HepG2 (cell line): ENCODE results near the gene NUTF2. TPM values are rescaled to one million over a fixed set of nuclear protein-coding genes. Genes with fewer than 3 reads are reported as not detected.

Experiments used
- BRD4 ChIP-seq: sonication (generic); formaldehyde crosslinking; IDR thresholded peaks from 2 replicates; pipeline ENCODE4 v1.4.0; 2020; ENCODE audit warnings: missing genetic modification reagents
- KAT8 ChIP-seq: IDR thresholded peaks from 2 replicates; pipeline ENCODE4 v1.6.1; 2016; ENCODE audit warnings: missing genetic modification reagents, missing compliant biosample characterization
- MIER3 ChIP-seq: IDR thresholded peaks from 2 replicates; pipeline ENCODE4 v1.6.1; 2016; ENCODE audit warnings: missing compliant biosample characterization, borderline replicate concordance
- NR2C2 ChIP-seq: sonication (generic); formaldehyde crosslinking; IDR thresholded peaks from 2 replicates; pipeline ENCODE4 v1.4.0; 2020; ENCODE audit warnings: missing genetic modification reagents, mild to moderate bottlenecking, moderate library complexity, borderline replicate concordance
- RARG ChIP-seq: sonication (generic); formaldehyde crosslinking; IDR thresholded peaks from 2 replicates; pipeline ENCODE4 v1.4.0; 2020; ENCODE audit warnings: low read depth, mild to moderate bottlenecking, missing genetic modification reagents
- RBAK ChIP-seq: sonication (generic); formaldehyde crosslinking; IDR thresholded peaks from 2 replicates; pipeline ENCODE4 v1.5.1; 2020; ENCODE audit warnings: mild to moderate bottlenecking, missing genetic modification reagents
- SP1 ChIP-seq, 2 experiments: fragments of 450-650 bp in 1 of 2; sonication (generic) in 1 of 2; formaldehyde crosslinking in 1 of 2; IDR thresholded peaks; 2 replicates each; pipeline versions ENCODE4 v1.4.0 to v1.6.1; 2016 to 2020; ENCODE audit warnings: missing genetic modification reagents in 1 of 2
- ZFP36 ChIP-seq: fragments of 150-350 bp; IDR thresholded peaks from 2 replicates; pipeline ENCODE4 v1.6.1; 2018; ENCODE audit warnings: borderline replicate concordance, low read length, low read depth; ENCODE audit not compliant: partially characterized antibody
- ZNF24 ChIP-seq: fragments of 450-650 bp; IDR thresholded peaks from 2 replicates; pipeline ENCODE4 v1.6.1; 2017; ENCODE audit warnings: antibody characterized with exemption, mild to moderate bottlenecking
- ZNF34 ChIP-seq: sonication (generic); formaldehyde crosslinking; IDR thresholded peaks from 2 replicates; pipeline ENCODE4 v1.4.0; 2020; ENCODE audit warnings: mild to moderate bottlenecking, missing genetic modification reagents, borderline replicate concordance
- ZNF605 ChIP-seq: sonication (generic); formaldehyde crosslinking; IDR thresholded peaks from 2 replicates; pipeline ENCODE4 v1.8.0; 2022; ENCODE audit warnings: mild to moderate bottlenecking, missing genetic modification reagents
- ZNF652 ChIP-seq: IDR thresholded peaks from 2 replicates; pipeline ENCODE4 v1.6.1; 2016; ENCODE audit warnings: low read depth, borderline replicate concordance
- ZNF792 ChIP-seq: IDR thresholded peaks from 2 replicates; pipeline ENCODE4 v1.6.1; 2016
- polyA plus RNA-seq, 8 experiments: library from polyadenylated mRNA; depleted of rRNA in 3 of 8; stranded (reverse) in 7 of 8; unstranded in 1 of 8; fragments of >200 nt; fragmentation: Illumina TruSeq in 4 of 8; extraction: Trizol in 4 of 8; gene quantifications; 2 replicates each; pipeline versions ENCODE4 v1.2.1 to v1.2.3, GENCODE V29; 2011 to 2016; ENCODE audit warnings: low read depth in 4 of 8, missing spikeins in 1 of 8, mixed read lengths in 1 of 8; ENCODE audit not compliant: insufficient read depth in 1 of 8
- total RNA-seq, 5 experiments: library from RNA; depleted of rRNA; stranded (reverse); fragments of >200 nt; fragmentation: Illumina TruSeq; extraction: Trizol; gene quantifications; 2 replicates each; pipeline ENCODE4 v1.2.3, GENCODE V29; 2016; ENCODE audit warnings: low read depth in 1 of 5
- TF ChIP-seq, protein P1 (sequence below): sonication (generic); formaldehyde crosslinking; IDR thresholded peaks from 2 replicates; pipeline ENCODE4 v1.4.0; 2020; ENCODE audit warnings: mild to moderate bottlenecking, missing genetic modification reagents
- TF ChIP-seq, protein P2 (sequence below): IDR thresholded peaks from 2 replicates; pipeline ENCODE4 v1.6.1; 2016; ENCODE audit warnings: low read depth, missing genetic modification reagents, missing compliant biosample characterization
- TF ChIP-seq, protein P3 (sequence below): sonication (generic); formaldehyde crosslinking; IDR thresholded peaks from 2 replicates; pipeline ENCODE4 v1.4.0; 2020; ENCODE audit warnings: mild to moderate bottlenecking, missing genetic modification reagents

The NUTF2 gene
- total and polyA plus RNA-seq, 2 of the 13 experiments (the other 11 are each of a cell fraction or from before 2014, with no cell fraction given), result 168 to 214 TPM

DNA sequence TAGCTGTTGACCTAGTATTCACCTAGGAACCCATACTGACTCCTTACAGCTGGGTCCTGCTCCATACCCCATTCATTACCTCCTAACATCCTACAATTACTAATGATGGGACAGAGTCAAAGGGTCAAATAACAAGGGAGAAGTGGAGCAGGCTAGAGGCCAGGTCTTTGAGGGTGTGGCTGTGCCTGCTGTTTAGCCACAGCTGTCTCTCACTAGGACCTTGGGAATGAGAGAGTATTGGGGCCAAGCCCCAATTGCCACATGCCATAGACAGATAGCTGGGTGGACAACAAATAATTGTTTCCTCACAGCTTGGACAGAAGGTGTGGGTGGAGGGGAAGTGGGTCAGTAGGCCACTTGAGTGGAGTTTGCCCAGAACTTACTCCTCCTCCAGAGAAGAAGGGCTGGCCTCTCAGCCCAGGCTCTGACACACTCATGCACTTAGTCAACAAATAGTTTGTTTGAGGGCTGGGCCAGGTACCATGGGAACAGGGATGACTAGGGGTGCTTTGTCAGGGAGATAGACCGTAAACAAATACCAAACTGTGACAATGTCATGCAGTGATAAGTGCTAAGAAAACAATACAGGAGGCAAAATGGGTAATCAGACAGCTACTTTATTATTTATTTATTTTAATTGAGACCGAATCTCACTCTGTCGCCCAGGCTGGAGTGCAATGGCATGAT lies 11.0 kb downstream of the NUTF2 start (continued):
- TF ChIP-seq, protein P1, sequence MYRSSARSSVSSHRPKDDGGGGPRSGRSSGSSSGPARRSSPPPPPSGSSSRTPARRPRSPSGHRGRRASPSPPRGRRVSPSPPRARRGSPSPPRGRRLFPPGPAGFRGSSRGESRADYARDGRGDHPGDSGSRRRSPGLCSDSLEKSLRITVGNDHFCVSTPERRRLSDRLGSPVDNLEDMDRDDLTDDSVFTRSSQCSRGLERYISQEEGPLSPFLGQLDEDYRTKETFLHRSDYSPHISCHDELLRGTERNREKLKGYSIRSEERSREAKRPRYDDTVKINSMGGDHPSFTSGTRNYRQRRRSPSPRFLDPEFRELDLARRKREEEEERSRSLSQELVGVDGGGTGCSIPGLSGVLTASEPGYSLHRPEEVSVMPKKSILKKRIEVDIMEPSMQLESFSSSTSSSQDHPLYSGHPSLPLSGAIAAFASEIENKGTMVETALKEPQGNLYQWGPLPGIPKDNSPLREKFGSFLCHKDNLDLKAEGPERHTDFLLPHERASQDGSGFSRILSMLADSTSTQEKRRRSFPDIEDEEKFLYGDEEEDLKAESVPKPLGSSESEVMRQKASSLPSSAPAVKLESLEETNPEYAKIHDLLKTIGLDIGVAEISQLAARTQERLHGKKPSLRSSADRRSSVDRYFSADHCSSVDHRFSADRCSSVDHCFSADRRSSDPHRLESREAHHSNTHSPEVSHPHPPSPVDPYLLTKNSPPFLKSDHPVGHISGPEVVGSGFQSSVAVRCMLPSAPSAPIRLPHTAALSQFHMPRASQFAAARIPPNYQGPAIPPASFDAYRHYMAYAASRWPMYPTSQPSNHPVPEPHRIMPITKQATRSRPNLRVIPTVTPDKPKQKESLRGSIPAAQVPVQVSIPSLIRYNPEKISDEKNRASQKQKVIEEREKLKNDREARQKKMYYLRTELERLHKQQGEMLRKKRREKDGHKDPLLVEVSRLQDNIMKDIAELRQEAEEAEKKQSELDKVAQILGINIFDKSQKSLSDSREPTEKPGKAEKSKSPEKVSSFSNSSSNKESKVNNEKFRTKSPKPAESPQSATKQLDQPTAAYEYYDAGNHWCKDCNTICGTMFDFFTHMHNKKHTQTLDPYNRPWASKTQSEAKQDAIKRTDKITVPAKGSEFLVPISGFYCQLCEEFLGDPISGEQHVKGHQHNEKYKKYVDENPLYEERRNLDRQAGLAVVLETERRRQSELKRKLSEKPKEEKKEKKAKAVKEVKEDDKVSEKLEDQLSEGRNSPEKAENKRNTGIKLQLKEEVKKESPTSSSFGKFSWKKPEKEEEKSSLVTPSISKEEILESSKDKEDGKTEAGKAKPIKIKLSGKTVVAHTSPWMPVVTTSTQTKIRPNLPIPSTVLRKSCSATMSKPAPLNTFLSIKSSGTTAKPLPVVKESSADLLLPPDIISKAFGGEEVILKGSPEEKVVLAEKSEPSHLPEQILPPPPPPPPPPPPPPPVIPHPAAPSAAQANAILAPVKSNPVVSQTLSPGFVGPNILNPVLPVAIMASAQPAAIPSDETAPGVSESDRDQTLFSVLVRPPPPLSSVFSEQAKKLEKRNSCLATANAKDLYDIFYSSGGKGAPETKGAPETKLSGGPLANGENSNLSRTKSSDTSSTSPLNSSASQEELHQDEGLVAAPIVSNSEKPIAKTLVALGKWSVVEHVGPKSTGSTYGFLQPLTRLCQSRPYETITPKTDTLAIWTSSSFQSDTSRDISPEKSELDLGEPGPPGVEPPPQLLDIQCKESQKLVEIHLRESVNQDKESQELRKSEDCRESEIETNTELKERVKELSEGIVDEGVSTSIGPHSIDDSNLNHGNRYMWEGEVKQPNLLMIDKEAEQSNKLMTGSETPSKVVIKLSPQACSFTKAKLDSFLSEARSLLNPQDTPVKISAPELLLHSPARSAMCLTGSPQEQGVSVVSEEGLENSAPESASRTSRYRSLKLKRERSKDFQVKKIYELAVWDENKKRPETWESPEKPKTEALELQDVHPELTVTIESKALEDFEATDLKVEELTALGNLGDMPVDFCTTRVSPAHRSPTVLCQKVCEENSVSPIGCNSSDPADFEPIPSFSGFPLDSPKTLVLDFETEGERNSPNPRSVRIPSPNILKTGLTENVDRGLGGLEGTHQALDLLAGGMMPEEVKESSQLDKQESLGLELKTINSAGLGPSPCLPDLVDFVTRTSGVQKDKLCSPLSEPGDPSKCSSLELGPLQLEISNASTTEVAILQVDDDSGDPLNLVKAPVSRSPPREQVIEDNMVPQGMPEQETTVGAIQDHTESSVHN (CRISPR knock-in tag), result no peak
- TF ChIP-seq ZFP36 (no peak), ZNF605 (CRISPR knock-in tag) (peak; percentile 75; the same call in 1 of the 2 replicates), ZNF34 (CRISPR knock-in tag) (no peak), KAT8 (0 out of 2 replicates have a peak, but pooled peaks have one; percentile 26), ZNF652 (no peak), ZNF792 (CRISPR knock-in tag) (no peak), NR2C2 (peak; percentile 14; the same call in 1 of the 2 replicates), RBAK (no peak), RARG (CRISPR knock-in tag) (no peak), ZNF24 (no peak), BRD4 (CRISPR knock-in tag) (no peak), MIER3 (peak; percentile 89; the same call in 1 of the 2 replicates), SP1 (IDR thresholded peaks at IDR 0.05) (no peak), SP1 (CRISPR knock-in tag; IDR thresholded peaks at IDR 0.05) (no peak; the same call in 1 of the 2 replicates)
- TF ChIP-seq, protein P2, sequence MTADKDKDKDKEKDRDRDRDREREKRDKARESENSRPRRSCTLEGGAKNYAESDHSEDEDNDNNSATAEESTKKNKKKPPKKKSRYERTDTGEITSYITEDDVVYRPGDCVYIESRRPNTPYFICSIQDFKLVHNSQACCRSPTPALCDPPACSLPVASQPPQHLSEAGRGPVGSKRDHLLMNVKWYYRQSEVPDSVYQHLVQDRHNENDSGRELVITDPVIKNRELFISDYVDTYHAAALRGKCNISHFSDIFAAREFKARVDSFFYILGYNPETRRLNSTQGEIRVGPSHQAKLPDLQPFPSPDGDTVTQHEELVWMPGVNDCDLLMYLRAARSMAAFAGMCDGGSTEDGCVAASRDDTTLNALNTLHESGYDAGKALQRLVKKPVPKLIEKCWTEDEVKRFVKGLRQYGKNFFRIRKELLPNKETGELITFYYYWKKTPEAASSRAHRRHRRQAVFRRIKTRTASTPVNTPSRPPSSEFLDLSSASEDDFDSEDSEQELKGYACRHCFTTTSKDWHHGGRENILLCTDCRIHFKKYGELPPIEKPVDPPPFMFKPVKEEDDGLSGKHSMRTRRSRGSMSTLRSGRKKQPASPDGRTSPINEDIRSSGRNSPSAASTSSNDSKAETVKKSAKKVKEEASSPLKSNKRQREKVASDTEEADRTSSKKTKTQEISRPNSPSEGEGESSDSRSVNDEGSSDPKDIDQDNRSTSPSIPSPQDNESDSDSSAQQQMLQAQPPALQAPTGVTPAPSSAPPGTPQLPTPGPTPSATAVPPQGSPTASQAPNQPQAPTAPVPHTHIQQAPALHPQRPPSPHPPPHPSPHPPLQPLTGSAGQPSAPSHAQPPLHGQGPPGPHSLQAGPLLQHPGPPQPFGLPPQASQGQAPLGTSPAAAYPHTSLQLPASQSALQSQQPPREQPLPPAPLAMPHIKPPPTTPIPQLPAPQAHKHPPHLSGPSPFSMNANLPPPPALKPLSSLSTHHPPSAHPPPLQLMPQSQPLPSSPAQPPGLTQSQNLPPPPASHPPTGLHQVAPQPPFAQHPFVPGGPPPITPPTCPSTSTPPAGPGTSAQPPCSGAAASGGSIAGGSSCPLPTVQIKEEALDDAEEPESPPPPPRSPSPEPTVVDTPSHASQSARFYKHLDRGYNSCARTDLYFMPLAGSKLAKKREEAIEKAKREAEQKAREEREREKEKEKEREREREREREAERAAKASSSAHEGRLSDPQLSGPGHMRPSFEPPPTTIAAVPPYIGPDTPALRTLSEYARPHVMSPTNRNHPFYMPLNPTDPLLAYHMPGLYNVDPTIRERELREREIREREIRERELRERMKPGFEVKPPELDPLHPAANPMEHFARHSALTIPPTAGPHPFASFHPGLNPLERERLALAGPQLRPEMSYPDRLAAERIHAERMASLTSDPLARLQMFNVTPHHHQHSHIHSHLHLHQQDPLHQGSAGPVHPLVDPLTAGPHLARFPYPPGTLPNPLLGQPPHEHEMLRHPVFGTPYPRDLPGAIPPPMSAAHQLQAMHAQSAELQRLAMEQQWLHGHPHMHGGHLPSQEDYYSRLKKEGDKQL, result no peak
- TF ChIP-seq, protein P3, sequence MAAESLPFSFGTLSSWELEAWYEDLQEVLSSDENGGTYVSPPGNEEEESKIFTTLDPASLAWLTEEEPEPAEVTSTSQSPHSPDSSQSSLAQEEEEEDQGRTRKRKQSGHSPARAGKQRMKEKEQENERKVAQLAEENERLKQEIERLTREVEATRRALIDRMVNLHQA (CRISPR knock-in tag), result no peak
